HG03469 (cell line): ENCODE data around the gene REEP3.
A peak's percentile ranks its signal among the peaks of the same experiment; 100 is the strongest.
"Not testable (repeated sequence)": the region's sequence is repeated elsewhere in the genome, so short reads cannot be mapped to it uniquely, and the experiment has no call there.

Experiments used
- ATAC-seq: cut with Tn5 transposase; IDR thresholded peaks from one replicate; pipeline ENCODE4 v1.9.1; 2021; ENCODE audit warnings: mild to moderate bottlenecking, moderate library complexity, moderate number of reproducible peaks; ENCODE audit not compliant: unreplicated experiment

Gene REEP3, protein sequence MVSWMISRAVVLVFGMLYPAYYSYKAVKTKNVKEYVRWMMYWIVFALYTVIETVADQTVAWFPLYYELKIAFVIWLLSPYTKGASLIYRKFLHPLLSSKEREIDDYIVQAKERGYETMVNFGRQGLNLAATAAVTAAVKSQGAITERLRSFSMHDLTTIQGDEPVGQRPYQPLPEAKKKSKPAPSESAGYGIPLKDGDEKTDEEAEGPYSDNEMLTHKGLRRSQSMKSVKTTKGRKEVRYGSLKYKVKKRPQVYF

DNA sequence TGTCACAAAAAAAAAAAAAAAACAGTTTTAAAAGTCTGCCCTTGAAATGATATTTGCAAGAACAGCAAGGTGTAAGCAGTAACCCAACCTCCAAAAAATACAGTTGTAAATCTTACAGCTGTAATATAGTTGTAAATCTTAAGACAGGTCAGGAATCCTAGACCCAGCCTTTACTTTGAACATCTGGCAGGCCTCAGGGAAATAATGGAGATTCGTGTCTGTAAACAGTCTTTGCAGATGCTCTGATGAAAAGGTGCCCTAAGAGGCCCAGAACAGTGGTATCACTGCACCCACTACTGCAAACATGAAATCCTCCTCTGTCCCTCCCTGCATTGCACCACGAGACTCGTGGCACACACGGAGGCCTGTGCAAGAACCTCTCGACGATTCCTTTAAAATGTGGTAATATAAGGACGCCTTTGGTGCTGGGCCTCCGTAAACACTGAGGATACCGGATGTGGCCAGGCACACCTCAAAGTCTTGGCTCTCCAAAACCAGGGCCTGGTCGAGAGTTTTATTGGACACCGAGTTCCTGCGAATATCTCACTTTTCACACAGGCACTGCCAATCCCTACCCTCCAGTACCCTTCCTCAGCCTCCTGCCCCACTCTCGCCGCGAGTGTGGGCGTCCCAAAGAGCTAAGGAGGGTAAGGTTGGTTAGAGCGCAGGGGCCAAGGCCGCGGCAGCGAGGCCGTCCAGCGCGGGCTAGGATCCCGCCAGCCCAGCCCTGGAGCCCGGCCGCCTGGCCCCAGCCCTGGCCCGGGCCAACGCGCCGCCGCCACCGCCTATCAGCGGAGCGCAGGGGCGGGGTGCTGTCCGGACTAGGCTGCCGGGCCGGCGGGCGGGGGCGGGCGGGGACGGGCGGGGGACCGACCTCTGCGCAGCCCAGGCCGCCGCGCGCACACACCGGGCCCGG is at the start of gene REEP3:
TSS of gene REEP3 (plus strand) at position 902 of the 916 bp plus-strand sequence. CDS start 145 bp downstream, outside the sequence.
- peak; percentile 38 for ATAC-seq

DNA sequence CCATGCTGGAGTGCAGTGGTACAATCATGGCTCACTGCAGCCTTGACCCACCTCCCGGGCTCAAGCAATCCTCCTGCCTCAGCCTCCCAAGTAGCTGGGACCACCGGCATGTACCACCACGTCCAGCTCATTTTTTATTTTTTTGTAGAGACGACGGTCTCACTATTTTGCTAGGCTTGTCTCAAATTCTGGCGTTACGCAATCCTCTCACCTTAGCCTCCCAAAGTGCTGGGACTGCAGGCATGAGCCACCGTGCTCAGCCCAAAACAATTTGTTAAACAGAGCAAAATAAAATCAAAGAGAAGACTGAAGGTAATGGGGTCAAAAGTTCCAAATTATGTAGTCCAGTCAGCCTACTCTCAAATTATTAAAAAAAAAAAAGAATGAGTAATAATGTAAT is 46.7 kb upstream of the REEP3 start:
- ATAC-seq: no peak

DNA sequence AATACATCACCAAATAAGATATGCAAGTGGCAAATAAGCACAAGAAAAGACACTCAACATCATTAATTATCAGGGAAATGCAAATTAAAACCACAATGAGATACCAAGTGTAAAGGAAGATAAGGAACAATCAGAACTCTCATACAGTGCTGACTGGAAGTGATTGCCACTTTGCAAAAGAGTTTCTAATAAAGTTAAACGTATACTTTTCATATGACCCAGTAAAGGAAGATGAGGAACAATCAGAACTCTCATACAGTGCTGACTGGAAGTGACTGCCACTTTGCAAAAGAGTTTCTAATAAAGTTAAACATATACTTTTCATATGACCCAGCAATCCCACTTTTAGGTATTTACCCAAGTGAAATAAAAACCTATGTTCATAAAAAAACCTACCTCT is 43.3 kb upstream of the REEP3 start:
- ATAC-seq: no peak

DNA sequence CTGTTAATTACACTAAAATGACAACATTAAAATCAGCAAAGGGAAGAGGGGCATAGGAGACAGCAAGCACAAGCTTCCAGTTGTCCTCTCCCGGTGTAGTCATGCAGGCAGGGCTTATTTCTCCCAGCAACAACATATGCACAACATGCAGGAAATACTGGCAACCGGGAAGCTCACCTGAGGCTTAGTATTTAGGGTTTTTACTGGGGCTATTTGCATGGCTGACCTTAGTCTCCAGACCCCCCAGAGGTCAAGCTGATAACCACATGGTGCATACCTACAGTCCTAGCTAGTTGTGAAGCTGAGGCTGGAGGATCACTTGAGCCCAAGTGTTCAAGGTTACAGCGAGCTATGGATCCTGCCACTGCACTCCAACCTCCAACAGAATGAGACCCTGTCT is 42.6 kb upstream of the REEP3 start:
- ATAC-seq: no peak

DNA sequence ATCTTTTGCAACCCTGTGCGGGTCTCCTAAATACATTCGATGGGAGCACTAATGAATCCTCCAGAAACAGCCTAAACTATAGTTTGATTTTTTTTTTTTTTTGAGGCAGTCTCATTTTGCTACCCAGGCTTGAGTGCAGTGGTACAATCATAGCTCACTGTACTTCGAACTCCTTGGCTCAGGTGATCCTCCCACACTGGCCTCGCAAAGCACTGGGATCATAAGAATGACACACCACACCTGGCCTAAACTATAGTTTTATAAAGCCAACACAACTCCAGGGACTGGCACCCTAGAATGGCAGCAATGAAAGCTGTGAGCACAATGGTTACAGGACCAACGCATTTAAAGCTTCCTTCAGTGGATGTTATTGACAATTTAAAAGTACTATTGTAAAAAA is 41.0 kb upstream of the REEP3 start:
- no peak for ATAC-seq

DNA sequence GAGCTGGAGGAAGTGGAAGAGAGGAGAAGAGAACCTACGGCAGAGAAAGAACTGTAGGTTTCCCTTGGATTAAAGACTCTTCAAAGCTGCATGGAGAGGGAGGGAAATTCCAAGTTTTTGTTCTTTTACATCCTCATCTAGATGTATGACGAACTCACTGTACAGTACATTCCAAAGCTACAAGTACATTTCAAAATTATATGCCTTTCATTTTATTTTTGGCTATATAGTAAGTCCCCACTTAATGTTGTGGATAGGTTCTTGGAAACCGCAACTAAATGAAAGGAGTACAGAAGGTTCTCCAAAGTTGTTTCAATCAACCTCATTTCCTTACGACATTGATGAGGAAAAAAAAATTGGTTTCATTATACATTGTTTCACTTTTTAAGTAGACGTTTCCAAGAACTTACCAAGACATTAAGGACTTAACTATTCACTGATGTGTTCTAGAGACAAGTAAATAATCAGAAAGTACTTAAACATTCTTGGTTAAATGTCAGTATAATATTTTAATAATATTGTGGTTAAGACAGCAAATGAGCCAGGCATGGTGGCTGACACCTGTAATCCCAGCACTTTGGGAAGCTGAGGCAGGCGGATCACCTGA is 39.3 kb upstream of the REEP3 start:
- no peak for ATAC-seq

DNA sequence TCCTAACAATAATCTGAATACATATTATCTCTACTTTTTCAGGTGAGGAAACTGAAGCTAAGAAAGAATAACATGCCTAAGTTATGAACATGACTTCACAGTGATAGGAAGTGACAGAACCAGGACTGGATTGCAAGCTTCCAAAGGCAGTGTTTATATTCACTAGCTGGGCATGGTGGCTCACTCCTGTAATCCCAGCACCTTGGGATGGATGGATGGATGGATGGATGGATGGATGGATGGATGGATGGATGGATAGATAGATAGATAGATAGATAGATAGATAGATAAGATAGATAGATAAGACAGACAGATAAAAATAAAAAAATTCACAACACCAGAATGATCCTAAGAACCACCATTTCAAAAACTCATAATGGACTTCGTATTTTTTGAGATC is 37.2 kb upstream of the REEP3 start:
- ATAC-seq: no peak

DNA sequence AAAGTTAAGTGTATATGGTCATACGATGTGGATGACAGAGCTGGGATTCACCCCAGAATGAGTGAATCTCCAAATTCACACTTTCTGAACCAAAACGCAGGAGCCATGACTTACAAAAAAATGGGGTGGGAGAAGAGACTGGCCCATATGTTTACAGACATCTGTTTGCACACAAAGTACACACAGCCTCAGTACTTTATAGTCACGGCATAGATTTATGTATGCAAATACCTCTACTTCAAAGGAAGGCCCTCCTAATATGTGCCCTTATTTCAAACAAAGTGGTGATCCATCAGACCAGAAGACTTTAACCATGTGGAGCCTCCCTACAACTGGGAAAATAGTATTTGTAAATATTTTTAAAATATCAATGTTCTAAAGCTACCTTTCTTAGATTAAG is 33.2 kb upstream of the REEP3 start:
- ATAC-seq: no peak

DNA sequence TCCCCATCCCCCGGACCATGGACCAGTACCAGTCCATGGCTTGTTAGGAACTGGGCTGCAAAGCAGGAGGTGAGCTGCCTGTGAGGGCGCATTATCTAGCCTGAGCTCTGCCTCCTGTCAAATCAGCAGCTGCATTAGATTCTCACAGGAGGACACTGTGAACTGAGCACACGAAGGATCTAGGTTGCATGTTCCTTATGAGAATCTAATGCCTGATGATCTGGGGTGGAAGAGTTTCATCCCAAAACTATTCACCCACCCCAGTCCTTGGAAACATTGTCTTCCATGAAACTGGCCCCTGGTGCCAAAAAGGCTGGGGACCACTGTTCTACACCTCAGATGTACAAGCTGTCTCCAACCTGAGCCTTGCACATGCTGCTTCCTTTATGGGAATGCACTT is 31.4 kb upstream of the REEP3 start:
- ATAC-seq: no peak

DNA sequence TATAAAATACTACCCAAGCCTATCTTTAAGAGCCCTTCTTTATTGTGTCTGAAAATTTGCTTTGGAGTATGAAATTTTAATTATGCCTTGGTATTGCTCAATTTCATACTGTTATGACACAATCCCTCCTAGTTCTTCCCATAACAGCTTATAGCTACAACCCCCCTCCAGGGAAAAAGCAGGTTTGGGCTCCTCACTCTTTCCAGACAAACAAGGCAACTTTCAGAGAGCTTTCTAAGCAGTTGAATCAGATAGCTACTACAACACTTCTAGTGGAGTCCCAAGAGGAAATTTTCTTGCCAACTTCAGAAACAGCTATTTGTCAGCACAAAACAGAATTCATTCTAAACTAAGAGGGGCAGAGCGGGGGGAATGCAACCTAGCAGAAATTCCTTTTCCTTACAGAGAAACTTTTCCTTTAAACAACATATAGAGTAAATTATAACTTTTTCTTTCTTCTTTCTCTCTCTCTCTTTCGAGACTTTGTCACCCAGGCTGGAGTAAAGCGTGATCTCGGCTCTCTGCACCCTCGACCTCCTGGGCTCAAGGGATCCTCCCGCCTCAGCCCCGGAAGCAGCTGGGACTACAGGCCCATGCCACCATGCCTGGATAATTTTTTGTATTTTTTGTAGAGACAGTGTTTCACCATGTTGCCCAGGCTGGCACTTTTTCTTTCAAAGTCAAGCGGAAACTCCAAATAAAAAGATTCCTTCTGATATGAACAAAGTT is 29.4 kb upstream of the REEP3 start:
- ATAC-seq: no peak

DNA sequence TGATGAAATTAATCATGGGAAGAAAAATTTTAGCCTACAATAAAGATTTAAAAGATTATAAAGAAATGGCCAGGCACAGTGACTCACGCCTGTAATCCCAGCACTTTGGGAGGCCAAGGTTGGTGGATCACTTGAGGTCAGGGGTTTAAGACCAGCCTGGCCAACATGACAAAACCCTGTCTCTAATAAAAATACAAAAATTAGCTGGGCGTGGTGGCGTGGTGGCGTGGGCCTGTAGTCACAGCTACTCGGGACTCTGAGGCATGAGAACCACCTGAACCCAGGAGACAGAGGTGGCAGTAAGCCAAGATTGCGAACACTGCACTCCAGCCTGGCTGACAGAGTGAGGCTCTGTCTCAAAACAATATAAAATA is 28.9 kb upstream of the REEP3 start:
- not testable (repeated sequence) for ATAC-seq

DNA sequence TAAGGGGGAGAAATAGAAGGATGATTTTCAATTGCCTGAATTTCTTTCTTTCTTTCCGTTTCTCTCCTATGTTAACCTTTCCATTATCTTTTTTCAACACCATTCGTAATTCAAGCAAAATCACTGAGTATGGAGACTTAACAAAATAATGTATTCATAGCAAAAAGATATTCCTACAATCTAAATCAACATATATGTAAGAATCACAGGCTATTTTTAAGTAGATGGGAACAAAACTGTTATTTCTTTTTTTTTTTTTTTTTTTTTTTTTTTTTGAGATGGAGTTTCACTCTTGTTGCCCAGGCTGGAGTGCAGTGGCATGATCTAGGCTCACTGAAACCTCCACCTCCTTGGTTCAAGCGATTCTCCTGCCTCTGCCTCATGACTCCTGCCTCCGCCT is 28.2 kb upstream of the REEP3 start:
- ATAC-seq: no peak

DNA sequence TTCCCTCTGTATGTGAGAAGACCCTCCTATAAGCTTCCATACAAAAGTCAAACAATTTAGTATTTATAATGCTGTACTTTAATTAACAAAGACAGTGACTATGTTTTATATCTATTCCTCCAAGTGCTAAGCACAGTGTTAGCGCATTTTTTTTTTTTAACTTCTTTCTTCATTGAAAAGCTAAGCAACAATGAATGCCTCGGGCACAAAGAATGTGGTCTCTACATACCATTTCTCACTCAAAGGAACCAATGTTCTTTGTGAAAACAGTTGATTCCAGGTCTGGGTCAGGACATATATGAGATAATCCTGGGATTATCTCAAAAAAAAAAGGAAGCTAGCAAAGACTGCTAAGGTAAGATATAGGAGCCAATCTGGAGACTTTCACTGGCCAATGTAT is 26.2 kb upstream of the REEP3 start:
- no peak for ATAC-seq

DNA sequence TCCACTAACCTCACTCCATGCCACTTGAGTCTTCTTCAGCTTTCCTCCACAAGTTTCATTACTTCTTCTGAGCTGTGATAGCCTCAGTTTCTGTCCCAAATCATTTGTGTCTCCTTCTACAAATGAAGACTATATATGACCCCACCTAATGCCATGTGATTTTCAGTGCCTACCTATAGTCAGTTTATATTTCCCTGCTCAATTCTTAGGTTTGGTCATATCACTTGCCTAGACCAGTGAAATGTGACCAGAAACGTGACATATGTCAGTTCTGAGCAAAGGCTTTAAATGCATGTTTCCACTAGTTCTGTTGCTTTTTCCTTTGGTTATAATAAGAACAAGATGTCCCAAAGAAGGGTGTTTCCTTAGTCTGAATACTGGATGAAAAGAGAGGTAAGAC is 24.6 kb upstream of the REEP3 start:
- no peak for ATAC-seq

DNA sequence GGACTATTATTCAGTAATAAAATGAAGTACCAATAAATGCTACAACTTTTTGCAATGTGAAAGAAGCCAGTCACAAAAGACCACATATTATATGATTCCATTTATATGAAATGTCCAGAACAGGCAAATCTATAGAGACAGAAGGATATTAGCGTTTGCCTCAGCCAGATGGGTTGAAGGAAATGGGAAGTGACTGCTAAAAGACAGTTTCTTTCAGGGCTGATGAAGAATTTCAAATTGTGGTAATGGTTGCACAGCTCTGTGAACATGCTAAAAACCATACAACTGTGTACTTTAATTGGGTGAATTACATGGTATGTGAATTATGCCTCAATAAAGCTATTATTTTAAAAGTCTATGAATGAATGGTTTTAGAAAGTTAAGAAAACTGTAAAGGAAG is 23.9 kb upstream of the REEP3 start:
- ATAC-seq: no peak

DNA sequence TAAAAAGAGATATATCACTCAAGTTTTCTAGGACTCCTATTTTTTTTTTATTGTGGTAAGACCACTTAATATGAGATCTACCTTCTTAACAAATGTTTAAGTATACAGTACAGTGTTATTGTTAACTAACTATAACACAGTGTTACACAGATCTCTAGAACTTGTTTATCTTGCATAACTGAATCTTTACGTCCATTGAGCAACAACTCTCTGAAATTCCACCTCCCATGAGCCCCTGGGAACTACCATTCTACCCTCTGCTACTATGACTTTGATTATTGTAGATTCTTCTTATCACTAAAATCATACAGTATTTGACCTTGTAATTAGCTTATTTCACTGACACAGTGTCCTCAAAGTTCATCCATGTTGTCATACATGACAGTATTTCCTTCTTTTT is 22.5 kb upstream of the REEP3 start:
- ATAC-seq: no peak

DNA sequence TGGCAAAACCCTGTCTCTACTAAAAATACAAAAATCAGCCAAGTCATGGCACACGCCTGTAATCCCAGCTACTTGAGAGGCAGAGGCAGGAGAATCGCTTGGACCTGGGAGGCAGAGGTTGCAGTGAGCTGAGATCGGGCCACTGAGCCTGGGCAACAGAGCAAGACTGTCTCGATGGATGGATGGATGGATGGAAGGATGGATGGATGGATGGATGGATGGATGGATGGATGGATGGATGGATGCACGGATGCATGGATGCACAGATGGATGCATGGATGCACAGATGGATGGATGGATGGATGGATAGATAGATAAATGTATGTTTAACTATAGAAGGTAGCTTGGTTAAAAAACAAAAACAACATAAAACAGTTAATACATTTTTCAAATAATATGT is 20.6 kb upstream of the REEP3 start:
- not testable (repeated sequence) for ATAC-seq

DNA sequence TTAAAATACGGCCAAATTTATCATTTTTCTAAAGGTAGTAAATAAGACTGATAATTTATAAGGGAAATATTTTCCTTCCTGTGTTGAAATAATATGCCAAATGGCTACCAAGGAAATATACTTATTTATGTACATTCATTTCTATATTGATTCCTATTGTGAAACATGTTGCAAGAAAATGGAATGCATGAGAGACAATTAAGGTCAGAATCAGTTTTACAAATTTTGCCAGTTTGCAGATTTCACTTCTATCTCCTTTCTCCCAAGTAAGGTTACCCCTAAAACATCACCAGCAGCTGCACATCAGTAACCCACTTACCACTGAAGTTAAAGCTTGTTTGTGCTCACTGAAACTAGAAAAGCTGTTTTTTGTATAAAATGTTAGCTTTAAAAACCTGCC is 19.2 kb upstream of the REEP3 start:
- no peak for ATAC-seq

DNA sequence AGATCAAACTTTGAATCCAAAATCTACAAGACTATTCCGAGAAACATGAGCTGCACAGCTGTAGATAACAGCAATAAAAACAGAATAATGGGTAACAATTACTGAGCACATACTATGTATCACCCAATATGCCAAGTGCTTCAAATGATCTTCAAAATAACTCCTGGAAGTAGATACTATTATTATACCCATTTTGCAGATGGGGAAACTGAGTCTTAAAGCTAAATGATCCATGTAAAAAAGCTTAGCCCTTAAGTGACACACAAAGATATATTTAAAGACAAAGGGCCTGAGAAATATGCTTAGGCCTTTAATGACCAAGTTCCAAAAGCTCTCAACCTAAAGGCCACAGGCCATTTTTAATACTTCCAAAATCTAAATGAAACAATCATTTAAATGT is 18.4 kb upstream of the REEP3 start:
- no peak for ATAC-seq

DNA sequence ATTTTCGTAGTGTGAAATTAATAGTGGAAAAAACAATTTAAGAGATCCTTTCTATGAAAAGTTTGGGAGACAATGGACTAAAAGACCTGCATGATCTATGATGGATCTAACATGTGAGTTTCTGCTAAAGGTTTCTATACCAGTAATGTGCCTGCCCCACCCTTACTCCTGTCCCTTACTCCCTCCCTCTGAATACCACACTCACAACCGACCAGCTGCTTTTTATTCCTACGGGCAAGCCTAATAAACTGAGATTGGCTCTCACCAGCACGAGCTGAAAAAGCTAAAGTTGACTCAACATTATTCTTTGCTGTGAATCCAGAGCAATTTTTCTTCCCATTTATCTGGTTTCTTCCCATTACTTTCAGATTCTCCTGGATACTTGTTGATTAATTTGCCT is 17.8 kb upstream of the REEP3 start:
- no peak for ATAC-seq

DNA sequence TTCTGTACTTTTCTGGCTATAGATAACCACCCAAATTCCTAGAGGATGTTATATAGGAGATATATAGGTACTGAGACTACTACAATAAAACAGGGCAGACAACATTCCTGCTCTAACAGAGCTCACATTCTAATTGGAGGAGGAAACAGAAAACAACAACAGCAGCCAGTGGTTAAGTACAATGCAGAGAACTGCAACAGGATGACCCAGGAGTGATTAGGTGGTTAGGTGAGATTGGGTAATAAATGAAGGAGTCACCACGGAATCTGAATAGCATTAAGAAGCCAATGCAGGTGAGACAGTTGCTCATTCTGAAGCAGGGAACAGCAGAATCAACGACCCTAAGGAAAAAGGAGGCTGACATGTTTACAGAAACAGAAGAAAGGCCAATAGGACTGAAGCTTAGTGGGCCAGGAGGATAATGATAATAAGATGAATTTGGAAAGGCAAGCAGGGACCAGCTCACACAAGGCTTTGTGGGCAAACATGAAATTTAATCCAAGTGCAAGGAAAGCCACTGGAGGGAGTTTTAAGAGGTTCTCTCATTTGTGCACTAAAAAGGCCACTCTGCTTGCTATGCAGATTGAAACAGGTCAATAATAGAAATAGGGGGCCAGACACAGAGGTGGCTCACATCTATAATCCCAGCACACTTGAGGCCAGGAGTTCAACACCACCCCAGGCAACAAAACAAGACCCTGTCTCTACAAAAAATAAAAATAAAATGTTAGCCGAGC is 16.9 kb upstream of the REEP3 start:
- no peak for ATAC-seq
